ENCODE results near the gene B4GALNT1.
"Not testable (repeated sequence)": the region's sequence is repeated elsewhere in the genome, so short reads cannot be mapped to it uniquely, and the experiment has no call there.

The B4GALNT1 gene

DNA sequence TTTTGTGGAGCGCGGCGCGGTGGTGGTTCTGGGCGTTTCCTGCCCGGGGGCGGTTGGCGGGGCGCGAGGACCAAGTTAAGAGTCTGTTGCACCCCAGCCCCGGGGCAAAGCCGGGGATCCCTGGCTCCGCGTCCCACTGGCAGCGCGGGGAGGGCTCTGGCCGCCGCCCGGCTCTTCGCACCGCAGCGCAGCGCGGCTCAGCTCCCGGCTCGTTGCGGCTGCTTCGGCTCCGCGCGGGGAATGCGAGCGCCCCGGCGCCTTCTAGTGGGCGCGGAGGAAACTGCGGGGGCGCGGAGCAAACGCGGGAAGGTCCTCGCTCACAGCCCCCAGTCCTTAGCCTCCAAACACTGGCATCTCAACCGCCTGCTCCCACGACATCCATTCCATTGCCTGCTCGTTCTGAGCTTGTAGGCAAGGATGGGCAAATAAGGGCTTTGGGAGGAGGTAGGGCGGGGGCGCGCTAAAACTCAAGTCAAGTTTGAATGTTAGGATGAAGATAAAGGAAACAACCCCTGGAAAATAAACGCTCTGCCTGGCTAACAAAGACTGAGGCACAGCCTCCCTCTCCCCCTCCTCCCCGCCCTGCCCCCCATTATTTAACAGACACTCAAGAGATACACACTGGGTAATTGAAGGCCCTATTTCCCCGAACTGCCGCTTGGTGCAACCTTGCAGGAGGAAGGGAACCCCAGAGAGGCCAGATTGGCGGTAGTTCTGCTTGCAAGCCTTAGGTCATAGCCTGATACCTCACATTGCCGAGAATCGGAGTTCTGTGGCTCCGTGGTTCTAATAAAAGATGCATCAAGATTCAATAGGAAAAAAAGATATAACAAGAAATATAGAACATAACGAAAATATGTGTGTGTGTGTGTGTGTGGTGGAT is at the start of gene B4GALNT1:
Gene B4GALNT1 (minus strand): TSS at position 244 of the 883 bp plus-strand sequence. CDS start 1,069 bp downstream, outside the sequence.
- TF ChIP-seq, protein P1, sequence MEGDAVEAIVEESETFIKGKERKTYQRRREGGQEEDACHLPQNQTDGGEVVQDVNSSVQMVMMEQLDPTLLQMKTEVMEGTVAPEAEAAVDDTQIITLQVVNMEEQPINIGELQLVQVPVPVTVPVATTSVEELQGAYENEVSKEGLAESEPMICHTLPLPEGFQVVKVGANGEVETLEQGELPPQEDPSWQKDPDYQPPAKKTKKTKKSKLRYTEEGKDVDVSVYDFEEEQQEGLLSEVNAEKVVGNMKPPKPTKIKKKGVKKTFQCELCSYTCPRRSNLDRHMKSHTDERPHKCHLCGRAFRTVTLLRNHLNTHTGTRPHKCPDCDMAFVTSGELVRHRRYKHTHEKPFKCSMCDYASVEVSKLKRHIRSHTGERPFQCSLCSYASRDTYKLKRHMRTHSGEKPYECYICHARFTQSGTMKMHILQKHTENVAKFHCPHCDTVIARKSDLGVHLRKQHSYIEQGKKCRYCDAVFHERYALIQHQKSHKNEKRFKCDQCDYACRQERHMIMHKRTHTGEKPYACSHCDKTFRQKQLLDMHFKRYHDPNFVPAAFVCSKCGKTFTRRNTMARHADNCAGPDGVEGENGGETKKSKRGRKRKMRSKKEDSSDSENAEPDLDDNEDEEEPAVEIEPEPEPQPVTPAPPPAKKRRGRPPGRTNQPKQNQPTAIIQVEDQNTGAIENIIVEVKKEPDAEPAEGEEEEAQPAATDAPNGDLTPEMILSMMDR (IDR thresholded peaks at IDR 0.05; ENCODE audit: borderline replicate concordance, insufficient read depth, low read depth, low read length), result peak; percentile 97
- peak within 1 kb of the TSS; percentile 48 for H3K4me3 ChIP-seq (ENCODE audit: low read depth, low read length)

DNA sequence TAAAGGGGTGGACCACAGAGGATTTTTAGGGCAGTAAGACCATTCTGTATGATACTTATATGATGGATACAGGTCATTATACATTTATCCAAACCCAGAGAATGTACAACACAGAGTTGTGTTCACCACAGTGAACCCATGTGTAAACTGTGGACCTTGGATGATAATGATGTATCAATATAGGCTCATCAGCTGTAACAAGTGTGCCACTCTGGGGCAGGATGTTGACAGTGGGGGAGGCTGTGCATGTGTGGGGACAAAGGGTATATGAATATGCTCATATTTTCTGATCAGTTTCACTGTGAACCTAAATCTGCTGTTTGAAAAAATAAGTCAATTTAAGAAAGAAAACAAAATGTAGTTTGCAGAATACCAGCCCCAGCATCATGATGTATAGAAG is 46.7 kb upstream of the B4GALNT1 start:
- TF ChIP-seq, protein P1 (IDR thresholded peaks at IDR 0.05; ENCODE audit: borderline replicate concordance, insufficient read depth, low read depth, low read length), result no peak
- no peak overlapping the region for H3K4me3 ChIP-seq (ENCODE audit: low read depth, low read length)

DNA sequence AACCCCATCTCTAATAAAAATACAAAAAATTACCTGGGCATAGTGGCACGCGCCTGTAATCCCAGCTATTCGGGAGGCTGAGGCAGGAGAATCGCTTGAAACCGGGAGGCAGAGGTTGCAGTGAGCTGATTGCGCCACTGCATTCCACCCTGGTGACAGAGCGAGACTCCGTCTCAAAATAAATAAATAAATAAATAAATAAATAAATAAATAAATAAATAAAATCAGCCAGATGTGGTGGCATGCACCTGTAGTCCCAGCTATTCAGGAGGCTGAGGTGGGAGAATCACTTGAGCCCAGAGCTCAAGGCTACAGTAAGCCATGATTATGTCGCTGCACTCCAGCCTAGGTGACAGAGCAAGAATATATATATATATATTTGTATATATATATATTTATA is 44.9 kb upstream of the B4GALNT1 start:
- not testable (repeated sequence) for H3K4me3 ChIP-seq (ENCODE audit: low read depth, low read length)

DNA sequence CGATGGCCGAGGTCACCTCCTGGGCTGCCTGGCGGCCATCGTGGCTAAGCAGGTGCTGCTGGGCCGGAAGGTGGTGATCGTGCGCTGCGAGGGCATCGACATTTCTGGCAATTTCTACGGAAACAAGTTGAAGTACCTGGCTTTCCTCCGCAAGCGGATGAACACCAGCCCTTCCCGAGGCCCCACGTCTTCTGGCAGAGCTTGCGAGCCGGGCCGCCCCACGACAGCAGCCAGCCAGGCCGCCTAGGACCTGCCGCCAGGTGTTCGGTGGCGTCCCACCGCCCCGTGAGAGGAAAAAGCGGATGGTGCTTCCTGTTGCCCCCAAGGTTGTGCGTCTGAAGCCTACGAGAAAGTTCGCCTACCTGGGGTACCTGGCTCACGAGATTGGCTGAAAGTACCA is 41.7 kb upstream of the B4GALNT1 start:
- no peak overlapping the region for H3K4me3 ChIP-seq (ENCODE audit: low read depth, low read length)
- TF ChIP-seq, protein P1 (IDR thresholded peaks at IDR 0.05; ENCODE audit: borderline replicate concordance, insufficient read depth, low read depth, low read length), result no peak

DNA sequence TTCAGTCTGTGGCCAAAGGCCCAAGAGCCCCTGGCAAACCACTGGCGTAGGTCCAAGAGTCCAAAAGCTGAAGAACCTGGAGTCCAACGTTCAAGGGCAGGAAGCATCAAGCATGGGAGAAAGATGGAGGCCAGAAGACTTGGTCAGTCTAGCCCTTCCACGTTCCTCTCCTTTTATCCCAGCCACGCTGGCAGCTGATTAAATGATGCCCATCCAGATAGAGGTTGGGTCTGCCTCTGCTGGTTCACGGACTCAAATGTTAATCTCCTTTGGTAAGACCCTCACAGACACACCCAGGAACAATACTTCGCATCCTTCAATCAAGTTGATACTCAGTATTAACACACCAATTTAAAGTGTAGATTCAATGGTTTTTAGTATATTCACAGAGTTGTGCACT is 39.8 kb upstream of the B4GALNT1 start:
- TF ChIP-seq, protein P1 (IDR thresholded peaks at IDR 0.05; ENCODE audit: borderline replicate concordance, insufficient read depth, low read depth, low read length), result no peak

DNA sequence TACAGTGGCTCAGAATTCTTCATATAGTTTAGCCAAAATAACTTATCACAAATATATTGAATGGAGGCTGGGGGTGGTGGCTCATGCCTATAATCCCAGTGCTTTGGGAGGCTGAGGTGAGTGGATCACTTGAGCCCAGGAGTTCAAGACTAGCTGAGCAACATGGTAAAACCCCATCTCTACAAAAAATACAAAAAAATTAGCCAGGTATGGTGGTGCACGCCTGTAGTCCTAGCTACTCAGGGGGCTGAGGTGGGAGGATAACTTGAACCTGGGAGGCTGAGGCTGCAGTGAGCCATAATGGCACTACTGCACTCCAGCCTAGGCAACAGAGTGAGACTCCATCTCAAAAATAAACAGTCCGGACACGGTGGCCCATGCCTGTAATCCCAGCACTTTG is 38.8 kb upstream of the B4GALNT1 start:
- not testable (repeated sequence) for H3K4me3 ChIP-seq (ENCODE audit: low read depth, low read length)

More for the DNA sequence above, 39.8 kb upstream of the B4GALNT1 start:
- H3K4me3 ChIP-seq (ENCODE audit: low read depth, low read length), result no peak overlapping the region

DNA sequence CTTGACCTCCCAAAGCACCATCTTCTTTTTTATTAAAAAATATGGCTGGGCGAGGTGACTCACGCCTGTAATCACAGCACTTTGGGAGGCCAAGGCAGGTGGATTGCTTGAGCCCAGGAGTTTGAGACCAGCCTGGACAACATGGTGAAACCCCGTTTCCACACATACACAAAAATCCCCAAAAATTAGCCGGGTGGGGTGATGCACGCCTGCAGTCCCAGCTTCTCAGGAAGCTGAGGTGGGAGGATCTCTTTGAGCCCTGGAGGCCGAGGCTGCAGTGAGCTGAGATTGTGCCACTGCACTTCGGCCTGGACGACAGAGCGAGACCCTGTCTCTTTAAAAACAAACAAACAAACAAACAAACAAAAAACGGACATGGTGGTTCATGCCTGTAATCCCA is 36.7 kb upstream of the B4GALNT1 start:
- not testable (repeated sequence) for H3K4me3 ChIP-seq (ENCODE audit: low read depth, low read length)

DNA sequence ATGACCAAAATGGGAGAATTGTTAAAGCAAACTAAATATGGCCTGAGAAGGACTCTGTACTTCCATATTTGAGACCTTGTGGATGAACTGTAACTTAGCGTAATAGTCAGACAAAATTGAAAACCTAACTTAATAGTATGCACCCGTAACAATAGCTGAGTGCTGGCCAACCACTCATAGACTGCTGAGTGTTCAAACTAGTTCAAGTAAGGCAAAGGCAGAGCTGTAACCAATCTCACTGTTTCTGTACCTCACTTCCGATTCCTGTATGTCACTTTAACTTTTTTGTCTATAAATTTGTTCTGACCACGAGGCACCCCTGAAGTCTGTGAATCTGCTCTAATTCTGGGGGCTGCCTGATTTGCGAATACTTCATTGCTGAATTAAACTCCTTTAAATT is 33.9 kb upstream of the B4GALNT1 start:
- TF ChIP-seq, protein P1 (IDR thresholded peaks at IDR 0.05; ENCODE audit: borderline replicate concordance, insufficient read depth, low read depth, low read length), result no peak
- no peak overlapping the region for H3K4me3 ChIP-seq (ENCODE audit: low read depth, low read length)

DNA sequence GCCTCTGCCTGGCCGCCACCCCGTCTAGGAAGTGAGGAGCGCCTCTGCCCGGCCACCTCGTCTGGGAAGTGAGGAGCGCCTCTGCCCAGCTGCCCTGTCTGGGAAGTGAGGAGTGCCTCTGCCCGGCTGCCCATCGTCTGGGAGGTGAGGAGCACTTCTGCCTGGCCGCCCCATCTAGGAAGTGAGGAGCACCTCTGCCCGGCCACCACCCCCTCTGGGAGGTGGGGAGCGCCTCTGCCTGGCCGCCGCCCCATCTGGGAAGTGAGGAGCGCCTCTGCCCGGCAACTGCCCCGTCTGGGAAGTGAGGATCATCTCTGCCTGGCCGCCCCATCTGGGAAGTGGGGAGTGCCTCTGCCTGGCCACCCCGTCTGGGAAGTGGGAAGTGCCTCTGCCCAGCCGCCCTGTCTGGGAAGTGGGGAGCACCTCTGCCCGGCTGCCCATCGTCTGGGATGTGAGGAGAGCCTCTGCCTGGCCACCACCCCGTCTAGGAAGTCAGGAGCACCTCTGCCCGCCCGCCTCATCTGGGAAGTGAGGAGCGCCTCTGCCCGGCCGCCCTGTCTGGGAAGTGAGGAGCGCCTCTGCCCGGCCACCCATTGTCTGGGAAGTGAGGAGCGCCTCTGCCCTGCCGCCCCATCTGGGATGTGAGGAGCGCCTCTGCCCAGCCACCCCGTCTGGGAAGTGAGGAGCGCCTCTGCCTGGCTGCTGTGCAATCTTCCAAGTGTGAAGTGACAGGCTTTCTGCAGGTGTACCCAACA is 32.2 kb upstream of the B4GALNT1 start:
- not testable (repeated sequence) for H3K4me3 ChIP-seq (ENCODE audit: low read depth, low read length)
